HG03095 (cell line): ENCODE measurements around the gene GALM.
"Not testable (repeated sequence)": the region's sequence is repeated elsewhere in the genome, so short reads cannot be mapped to it uniquely, and the experiment has no call there.

Experiments used
- ATAC-seq: cut with Tn5 transposase; IDR thresholded peaks from one replicate; pipeline ENCODE4 v1.9.1; 2021; ENCODE audit warnings: moderate library complexity; ENCODE audit not compliant: unreplicated experiment

GALM gene

GRCh38 chr2:38737000-38737698 lies 71.2 kb downstream of the GALM start:
- ATAC-seq = not testable (repeated sequence)

- ATAC-seq = no peak
Observed at GRCh38 chr2:38737925-38738324, 72.0 kb downstream of the GALM start.

GRCh38 chr2:38739524-38739923 lies 73.6 kb downstream of the GALM start:
- ATAC-seq = no peak

GRCh38 chr2:38740851-38741731 lies 75.2 kb downstream of the GALM start:
- no peak for ATAC-seq

GRCh38 chr2:38742797-38743559 lies 77.1 kb downstream of the GALM start:
- ATAC-seq = no peak

- no peak for ATAC-seq
Observed at GRCh38 chr2:38743672-38744398, 77.9 kb downstream of the GALM start.

- ATAC-seq = no peak
Observed at GRCh38 chr2:38744399-38744780, 78.5 kb downstream of the GALM start.

GRCh38 chr2:38745267-38745666 lies 79.4 kb downstream of the GALM start:
- ATAC-seq = no peak

- ATAC-seq = no peak
Observed at GRCh38 chr2:38747007-38747424, 81.1 kb downstream of the GALM start.

- no peak for ATAC-seq
Observed at GRCh38 chr2:38747819-38748218, 81.9 kb downstream of the GALM start.

GRCh38 chr2:38748391-38748790 lies 82.5 kb downstream of the GALM start:
- no peak for ATAC-seq

- ATAC-seq = no peak
Observed at GRCh38 chr2:38748943-38749804, 83.3 kb downstream of the GALM start.

- ATAC-seq = peak; percentile 35
Observed at GRCh38 chr2:38750011-38750890, 84.3 kb downstream of the GALM start.

- peak; percentile 70 for ATAC-seq
Observed at GRCh38 chr2:38750891-38751595, 85.1 kb downstream of the GALM start, which contains the start of gene SRSF7. TSS of gene SRSF7 (minus strand) at chr2:38751361. CDS start at chr2:38751256, 105 bp downstream.

GRCh38 chr2:38751596-38752410 lies 85.9 kb downstream of the GALM start:
- ATAC-seq = no peak

GRCh38 chr2:38754049-38754448 lies 88.1 kb downstream of the GALM start:
- no peak for ATAC-seq

GRCh38 chr2:38754506-38754905 lies 88.6 kb downstream of the GALM start:
- ATAC-seq = no peak
